Activated CD4-positive, CD25-positive, alpha-beta regulatory T cell (primary cell): ENCODE measurements around the gene SDK2.
"Not testable (repeated sequence)": the region's sequence is repeated elsewhere in the genome, so short reads cannot be mapped to it uniquely, and the experiment has no call there.

Source experiments
- DNase-seq, 4 experiments: peaks; one replicate each; lab custom pipeline; 2025; lab: John Stamatoyannopoulos, UW

Gene SDK2

GRCh38 chr17:73320601-73321264, 323.5 kb downstream of the SDK2 start:
- no peak for DNase-seq

DNA sequence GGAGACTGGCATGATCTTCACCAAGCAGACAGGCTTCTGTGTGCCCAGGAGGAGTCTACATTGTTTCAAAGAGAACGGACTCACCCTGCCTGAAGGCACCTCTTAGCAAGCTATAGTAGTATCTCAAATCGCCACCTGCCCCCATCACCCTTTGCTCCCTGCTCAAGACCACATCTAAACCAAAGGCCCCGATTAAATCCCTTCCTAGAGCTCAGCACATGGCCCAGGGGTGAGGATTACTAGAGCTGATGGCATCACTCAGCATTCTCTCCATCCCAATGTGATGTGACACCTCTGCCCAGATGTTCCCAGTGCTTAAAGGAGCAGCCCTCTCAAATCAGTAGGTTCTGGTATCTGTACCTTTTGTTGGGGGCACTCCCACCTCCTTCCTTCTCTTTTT, 324.5 kb downstream of the SDK2 start:
- DNase-seq = no peak

- no peak for DNase-seq
Observed at GRCh38 chr17:73318836-73319235, 325.4 kb downstream of the SDK2 start.

DNA sequence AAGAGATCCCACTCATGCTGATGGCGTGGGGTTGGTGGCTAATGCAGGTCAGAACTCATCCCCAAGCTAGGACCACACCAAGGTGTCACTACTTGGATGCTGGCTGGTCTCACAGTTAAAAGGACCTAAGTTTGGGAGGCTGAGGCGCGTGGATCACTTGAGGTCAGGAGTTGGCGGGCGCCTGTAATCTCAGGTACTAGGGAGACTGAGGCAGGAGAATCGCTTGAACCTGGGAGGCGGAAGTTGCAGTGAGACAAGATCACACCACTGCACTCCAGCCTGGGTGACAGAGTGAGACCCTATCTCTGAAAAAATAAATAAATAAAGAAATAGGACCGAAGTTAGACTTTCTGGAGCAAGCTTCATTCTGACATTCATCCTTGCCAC, 325.8 kb downstream of the SDK2 start:
- no peak for DNase-seq

DNA sequence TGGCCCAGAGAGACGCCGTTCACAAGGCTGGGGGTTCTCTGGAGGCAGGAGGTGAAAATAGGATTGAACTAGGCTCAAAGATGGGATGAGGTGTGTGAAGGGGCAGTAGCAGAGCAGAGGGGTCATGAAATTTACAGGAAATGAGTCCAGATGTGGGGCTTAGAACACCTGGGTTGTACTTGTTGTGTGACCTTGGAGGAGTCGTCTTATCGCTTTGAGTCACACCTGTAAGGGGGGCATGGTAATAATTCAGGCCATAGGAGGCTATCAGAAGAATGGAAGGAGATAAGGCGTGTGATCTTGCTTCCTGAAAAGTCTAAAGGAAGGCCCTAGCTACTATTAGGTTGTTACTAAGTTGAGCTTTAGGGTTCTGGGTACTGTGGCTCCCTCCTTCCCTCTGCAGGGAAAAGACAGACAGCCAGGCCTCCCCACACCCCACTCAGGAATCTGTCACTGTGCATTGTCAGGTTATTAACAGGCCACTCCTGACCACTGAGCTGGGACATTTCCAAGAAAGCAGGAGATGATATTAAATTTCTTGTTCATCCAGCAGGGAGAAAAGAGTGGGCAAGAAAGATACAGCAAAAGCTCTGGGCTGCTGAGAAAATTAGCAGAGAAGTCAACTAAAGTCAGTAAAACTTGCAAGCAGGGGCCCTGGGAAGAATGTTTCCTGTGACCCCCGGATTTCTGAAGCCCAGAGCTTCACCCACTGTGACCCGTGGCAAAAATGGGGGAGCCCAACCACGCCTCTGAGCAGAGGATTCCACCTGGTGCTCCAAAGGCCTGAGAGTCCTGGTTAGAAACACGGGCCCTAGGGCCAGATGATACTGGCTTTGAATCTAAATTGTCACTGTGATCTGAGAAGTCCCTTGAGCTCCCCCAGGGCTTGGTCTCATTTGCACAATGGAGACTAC, 326.5 kb downstream of the SDK2 start:
- no peak for DNase-seq

GRCh38 chr17:73316919-73317505, 327.2 kb downstream of the SDK2 start:
- DNase-seq = no peak

GRCh38 chr17:73315471-73315870, 328.8 kb downstream of the SDK2 start:
- DNase-seq = no peak

GRCh38 chr17:73313526-73314127, 330.6 kb downstream of the SDK2 start:
- DNase-seq = no peak

GRCh38 chr17:73312887-73313286, 331.4 kb downstream of the SDK2 start:
- DNase-seq = not testable (repeated sequence)

DNA sequence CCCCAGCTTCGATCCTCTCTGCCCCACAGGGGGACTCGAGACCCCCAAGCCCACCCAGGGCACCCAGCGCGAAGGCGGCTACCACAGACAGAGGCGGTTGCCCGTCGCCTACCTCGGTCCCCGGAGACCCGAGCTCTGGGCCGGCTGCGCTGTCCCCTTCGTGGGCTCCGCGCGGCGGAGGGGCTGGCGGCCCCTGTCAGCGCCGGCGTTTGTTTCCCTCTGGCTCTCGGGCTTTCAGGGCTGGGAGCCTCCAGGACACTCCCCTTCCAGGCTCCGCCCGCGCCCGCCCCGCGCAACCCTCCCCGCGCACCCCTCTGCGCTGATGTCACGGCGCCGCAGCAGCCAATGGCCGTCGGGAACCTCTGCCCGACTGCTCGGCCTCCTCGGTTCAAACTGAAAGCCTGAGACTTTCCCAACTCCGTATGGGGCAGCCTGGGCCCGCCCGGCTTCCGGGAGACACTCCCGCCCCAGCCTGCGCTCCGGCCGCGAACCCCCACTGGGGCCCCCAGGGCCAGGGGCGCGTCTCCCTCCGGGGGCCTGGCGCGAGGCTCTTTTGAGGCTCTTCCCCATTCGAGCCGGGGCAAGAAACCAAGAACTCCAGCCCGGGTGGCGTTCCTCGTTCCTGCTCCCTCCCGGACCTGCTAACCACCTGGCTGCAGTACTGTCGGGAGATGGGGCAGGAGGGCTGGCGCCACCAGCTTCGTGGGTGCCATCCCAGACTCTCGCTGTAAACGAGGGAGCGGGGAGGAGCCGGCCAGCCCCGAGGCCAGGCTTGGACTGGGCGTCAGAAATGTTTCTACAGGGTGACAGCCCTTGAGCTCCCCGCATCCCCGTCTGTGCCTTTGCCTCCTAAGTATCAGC, 332.2 kb downstream of the SDK2 start, which contains the start of gene CDC42EP4:
Gene CDC42EP4 (minus strand): TSS at position 221 of the 861 bp plus-strand sequence. CDS start 25,501 bp downstream, outside the sequence.
- DNase-seq = peak; percentile 48 to 62 (median 54)

DNA sequence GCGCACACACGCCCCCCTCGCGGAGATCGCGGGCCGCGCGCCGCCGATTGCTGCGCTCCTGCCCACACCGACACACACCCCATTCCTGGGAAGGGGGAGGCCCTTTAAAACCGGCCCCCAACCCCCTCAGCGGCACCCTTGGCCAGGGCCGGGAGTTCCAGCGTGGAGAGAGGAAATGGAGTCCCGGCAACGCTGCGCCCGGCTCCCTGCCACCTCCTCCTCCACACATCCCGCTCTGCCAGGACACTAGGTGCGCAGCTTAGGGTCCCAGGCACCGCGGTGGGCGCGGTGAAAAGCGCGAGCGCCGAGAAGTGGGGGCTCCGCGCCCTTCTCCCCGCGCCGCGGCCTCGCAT, 332.8 kb downstream of the SDK2 start:
- no peak for DNase-seq

GRCh38 chr17:73309727-73310596, 334.3 kb downstream of the SDK2 start:
- no peak for DNase-seq

DNA sequence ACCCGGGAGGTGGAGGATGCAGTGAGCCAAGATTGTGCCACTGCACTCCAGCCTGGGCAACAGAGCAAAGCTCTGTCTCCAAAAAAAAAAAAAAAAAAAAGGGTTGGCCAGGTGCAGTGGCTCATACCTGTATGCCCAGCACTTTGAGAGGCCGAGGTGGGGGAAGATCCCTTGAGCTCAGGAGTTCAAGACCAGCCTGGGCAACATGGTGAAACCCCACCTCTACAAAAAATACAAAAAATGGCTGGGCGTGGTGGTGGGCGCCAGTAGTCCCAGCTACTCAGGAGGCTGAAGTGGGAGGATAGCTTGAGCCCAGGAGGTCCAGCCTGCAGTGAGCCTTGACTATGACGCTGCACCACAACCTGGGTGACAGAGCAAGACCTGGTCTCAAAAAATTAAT, 335.3 kb downstream of the SDK2 start:
- DNase-seq = not testable (repeated sequence)

DNA sequence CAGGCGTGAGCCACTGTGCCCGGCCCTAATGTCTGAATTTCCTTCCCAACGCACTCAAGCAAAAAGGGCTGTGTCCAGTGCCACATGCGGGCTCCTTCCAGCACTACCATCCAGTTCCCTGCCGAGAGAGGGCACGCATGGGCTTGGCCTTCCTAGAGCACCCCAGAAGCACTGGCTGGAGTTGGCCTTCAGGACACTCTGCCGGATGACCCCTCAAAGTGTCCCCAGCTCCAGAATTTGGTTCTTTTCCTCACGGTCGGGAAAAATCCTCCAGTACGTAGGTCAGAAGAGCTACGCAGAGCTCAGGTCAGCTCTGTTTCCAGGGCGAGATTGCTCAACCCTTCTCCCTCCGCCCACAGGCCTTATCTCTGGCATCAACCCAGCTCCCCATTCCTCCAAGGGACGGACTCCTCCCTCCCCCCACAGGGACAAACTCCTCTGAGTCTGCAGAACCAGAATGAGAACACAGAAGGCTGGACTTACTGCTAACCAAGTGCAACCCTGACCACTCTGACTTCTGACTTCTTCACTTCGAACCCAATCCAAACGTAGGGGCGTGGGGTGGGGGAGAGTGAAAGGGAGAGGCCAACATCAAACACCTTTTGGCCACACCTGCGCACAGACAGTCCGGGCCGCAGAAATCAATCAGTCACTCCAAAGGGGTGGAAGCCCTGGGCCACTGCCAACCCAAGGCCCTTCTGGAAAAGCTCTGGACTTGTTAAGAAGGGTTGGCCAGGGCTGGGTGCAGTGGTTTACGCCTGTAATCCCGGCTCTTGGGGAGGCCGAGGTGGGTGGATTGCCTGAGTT, 336.0 kb downstream of the SDK2 start:
- DNase-seq = no peak

GRCh38 chr17:73307130-73307529, 337.1 kb downstream of the SDK2 start:
- no peak for DNase-seq

GRCh38 chr17:73305845-73306836, 338.1 kb downstream of the SDK2 start:
- DNase-seq = no peak

- no peak for DNase-seq
Observed at GRCh38 chr17:73304971-73305812, 339.1 kb downstream of the SDK2 start.
